HepG2 (cell line): Measurements from ENCODE around the gene TMEM233. TPM values are rescaled to one million over a fixed set of nuclear protein-coding genes. Genes with fewer than 3 reads are reported as not detected.
A peak's percentile ranks its signal among the peaks of the same experiment; 100 is the strongest.

Experiments used
- ADNP ChIP-seq: sonication (generic); formaldehyde crosslinking; IDR thresholded peaks from 2 replicates; pipeline ENCODE4 v1.4.0; 2020; ENCODE audit warnings: missing genetic modification reagents
- AGO2 ChIP-seq: fragments of 200-400 bp; formaldehyde crosslinking; optimal IDR thresholded peaks from 2 replicates; pipeline ENCODE3; 2017; ENCODE audit warnings: mild to moderate bottlenecking, low read depth, low read length, moderate library complexity
- DNMT1 ChIP-seq: sonication (generic); formaldehyde crosslinking; IDR thresholded peaks from 2 replicates; pipeline ENCODE4 v1.5.1; 2020; ENCODE audit warnings: mild to moderate bottlenecking, missing genetic modification reagents
- GFI1 ChIP-seq: sonication (generic); formaldehyde crosslinking; IDR thresholded peaks from 2 replicates; pipeline ENCODE4 v1.5.0; 2020; ENCODE audit warnings: missing genetic modification reagents, mild to moderate bottlenecking, borderline replicate concordance
- HCFC1 ChIP-seq: fragments of 150-350 bp; IDR thresholded peaks from 2 replicates; pipeline ENCODE4 v1.6.1; 2014; ENCODE audit warnings: low read depth, low read length
- HDAC1 ChIP-seq: sonication (generic); formaldehyde crosslinking; IDR thresholded peaks from 2 replicates; pipeline ENCODE4 v1.5.1; 2020; ENCODE audit warnings: mild to moderate bottlenecking, missing genetic modification reagents
- HOXA7 ChIP-seq: sonication (generic); formaldehyde crosslinking; IDR thresholded peaks from 2 replicates; pipeline ENCODE4 v1.8.1; 2022; ENCODE audit warnings: mild to moderate bottlenecking, missing genetic modification reagents, moderate library complexity
- LBX2 ChIP-seq: sonication (generic); formaldehyde crosslinking; IDR thresholded peaks from 2 replicates; pipeline ENCODE4 v1.5.0; 2020; ENCODE audit warnings: missing genetic modification reagents, mild to moderate bottlenecking, borderline replicate concordance
- NR2C2 ChIP-seq: sonication (generic); formaldehyde crosslinking; IDR thresholded peaks from 2 replicates; pipeline ENCODE4 v1.4.0; 2020; ENCODE audit warnings: missing genetic modification reagents, mild to moderate bottlenecking, moderate library complexity, borderline replicate concordance
- PAF1 ChIP-seq: IDR thresholded peaks from 2 replicates; pipeline ENCODE4 v1.6.1; 2016; ENCODE audit warnings: missing genetic modification reagents, missing compliant biosample characterization
- PHF8 ChIP-seq: sonication (generic); formaldehyde crosslinking; IDR thresholded peaks from 2 replicates; pipeline ENCODE4 v1.5.0; 2020; ENCODE audit warnings: missing genetic modification reagents
- POLR2AphosphoS2 ChIP-seq: IDR thresholded peaks from 2 replicates; pipeline ENCODE4 v1.6.1; 2011; ENCODE audit warnings: low read depth, low read length, improper control_type of control experiment
- TGIF2 ChIP-seq: IDR thresholded peaks from 2 replicates; pipeline ENCODE4 v1.6.1; 2016; ENCODE audit warnings: control low read depth, missing compliant biosample characterization
- ZKSCAN1 ChIP-seq: fragments of 150-350 bp; IDR thresholded peaks from 2 replicates; pipeline ENCODE4 v1.6.1; 2014; ENCODE audit warnings: low read length
- ZNF121 ChIP-seq: sonication (generic); formaldehyde crosslinking; IDR thresholded peaks from 2 replicates; pipeline ENCODE4 v1.5.0; 2020; ENCODE audit warnings: mild to moderate bottlenecking, missing genetic modification reagents
- ZNF124 ChIP-seq: sonication (generic); formaldehyde crosslinking; IDR thresholded peaks from 2 replicates; pipeline ENCODE4 v1.4.0; 2020; ENCODE audit warnings: missing genetic modification reagents
- ZNF230 ChIP-seq: sonication (generic); formaldehyde crosslinking; IDR thresholded peaks from 2 replicates; pipeline ENCODE4 v1.4.0; 2020; ENCODE audit warnings: mild to moderate bottlenecking, missing genetic modification reagents
- ZNF335 ChIP-seq: sonication (generic); formaldehyde crosslinking; IDR thresholded peaks from 2 replicates; pipeline ENCODE4 v1.4.0; 2020; ENCODE audit warnings: missing genetic modification reagents
- ZNF446 ChIP-seq: sonication (generic); formaldehyde crosslinking; IDR thresholded peaks from 2 replicates; pipeline ENCODE4 v1.5.0; 2020; ENCODE audit warnings: mild to moderate bottlenecking, missing genetic modification reagents
- ZNF709 ChIP-seq: sonication (generic); formaldehyde crosslinking; IDR thresholded peaks from 2 replicates; pipeline ENCODE4 v1.5.0; 2020; ENCODE audit warnings: mild to moderate bottlenecking, missing genetic modification reagents
- ZNF841 ChIP-seq: sonication (generic); formaldehyde crosslinking; IDR thresholded peaks from 2 replicates; pipeline ENCODE4 v1.8.1; 2023; ENCODE audit warnings: missing genetic modification reagents, borderline replicate concordance
- polyA plus RNA-seq, 8 experiments: library from polyadenylated mRNA; depleted of rRNA in 3 of 8; stranded (reverse) in 7 of 8; unstranded in 1 of 8; fragments of >200 nt; fragmentation: Illumina TruSeq in 4 of 8; extraction: Trizol in 4 of 8; gene quantifications; 2 replicates each; pipeline versions ENCODE4 v1.2.1 to v1.2.3, GENCODE V29; 2011 to 2016; ENCODE audit warnings: low read depth in 4 of 8, missing spikeins in 1 of 8, mixed read lengths in 1 of 8; ENCODE audit not compliant: insufficient read depth in 1 of 8
- total RNA-seq, 5 experiments: library from RNA; depleted of rRNA; stranded (reverse); fragments of >200 nt; fragmentation: Illumina TruSeq; extraction: Trizol; gene quantifications; 2 replicates each; pipeline ENCODE4 v1.2.3, GENCODE V29; 2016; ENCODE audit warnings: low read depth in 1 of 5
- TF ChIP-seq, protein P1 (sequence below), 2 experiments: sonication (generic) in 1 of 2; formaldehyde crosslinking in 1 of 2; IDR thresholded peaks; 2 replicates each; pipeline versions ENCODE4 v1.6.1 to v1.9.0; 2014 to 2022; ENCODE audit warnings: antibody characterized with exemption in 1 of 2, borderline replicate concordance in 1 of 2, inconsistent platforms in 1 of 2, low read depth in 1 of 2, missing genetic modification reagents in 1 of 2
- TF ChIP-seq, protein P2 (sequence below): sonication (generic); formaldehyde crosslinking; IDR thresholded peaks from 2 replicates; pipeline ENCODE4 v1.4.0; 2020; ENCODE audit warnings: missing genetic modification reagents

Gene TMEM233
- total and polyA plus RNA-seq, 2 of the 13 experiments (the other 11 are each of a cell fraction or from before 2014, with no cell fraction given), result 0.03 TPM; not detected in 1

GRCh38 chr12:119667577-119668323, 74.2 kb downstream of the TMEM233 start, which contains the start of gene PRKAB1 (continued):
- TF ChIP-seq, protein P1, sequence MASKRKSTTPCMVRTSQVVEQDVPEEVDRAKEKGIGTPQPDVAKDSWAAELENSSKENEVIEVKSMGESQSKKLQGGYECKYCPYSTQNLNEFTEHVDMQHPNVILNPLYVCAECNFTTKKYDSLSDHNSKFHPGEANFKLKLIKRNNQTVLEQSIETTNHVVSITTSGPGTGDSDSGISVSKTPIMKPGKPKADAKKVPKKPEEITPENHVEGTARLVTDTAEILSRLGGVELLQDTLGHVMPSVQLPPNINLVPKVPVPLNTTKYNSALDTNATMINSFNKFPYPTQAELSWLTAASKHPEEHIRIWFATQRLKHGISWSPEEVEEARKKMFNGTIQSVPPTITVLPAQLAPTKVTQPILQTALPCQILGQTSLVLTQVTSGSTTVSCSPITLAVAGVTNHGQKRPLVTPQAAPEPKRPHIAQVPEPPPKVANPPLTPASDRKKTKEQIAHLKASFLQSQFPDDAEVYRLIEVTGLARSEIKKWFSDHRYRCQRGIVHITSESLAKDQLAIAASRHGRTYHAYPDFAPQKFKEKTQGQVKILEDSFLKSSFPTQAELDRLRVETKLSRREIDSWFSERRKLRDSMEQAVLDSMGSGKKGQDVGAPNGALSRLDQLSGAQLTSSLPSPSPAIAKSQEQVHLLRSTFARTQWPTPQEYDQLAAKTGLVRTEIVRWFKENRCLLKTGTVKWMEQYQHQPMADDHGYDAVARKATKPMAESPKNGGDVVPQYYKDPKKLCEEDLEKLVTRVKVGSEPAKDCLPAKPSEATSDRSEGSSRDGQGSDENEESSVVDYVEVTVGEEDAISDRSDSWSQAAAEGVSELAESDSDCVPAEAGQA (IDR thresholded peaks at IDR 0.05; ENCODE audit: low read depth), result peak; percentile 80; the same call in 1 of the 2 replicates
- TF ChIP-seq, protein P1 (CRISPR knock-in tag; IDR thresholded peaks at IDR 0.05; ENCODE audit: borderline replicate concordance), result no peak
- TF ChIP-seq TGIF2 (peak; percentile 62), ZKSCAN1 (no peak), HCFC1 (peak; percentile 60; the same call in 1 of the 2 replicates), ADNP (CRISPR knock-in tag) (no peak), ZNF230 (CRISPR knock-in tag) (no peak), ZNF709 (peak; percentile 73), HOXA7 (CRISPR knock-in tag) (no peak), ZNF841 (no peak), ZNF121 (CRISPR knock-in tag) (no peak; the same call in 1 of the 2 replicates), NR2C2 (CRISPR knock-in tag) (peak; percentile 93), DNMT1 (no peak), LBX2 (CRISPR knock-in tag) (no peak; the same call in 1 of the 2 replicates), ZNF124 (CRISPR knock-in tag) (peak; percentile 31; the same call in 1 of the 2 replicates), ZNF446 (no peak), PAF1 (CRISPR knock-in tag) (no peak), POLR2AphosphoS2 (no peak), AGO2 (peak; percentile 87), HDAC1 (CRISPR knock-in tag) (peak; percentile 87), ZNF335 (CRISPR knock-in tag) (peak; percentile 66; the same call in 1 of the 2 replicates), PHF8 (CRISPR knock-in tag) (peak; percentile 79), GFI1 (CRISPR knock-in tag) (peak; percentile 78)
- TF ChIP-seq, protein P2, sequence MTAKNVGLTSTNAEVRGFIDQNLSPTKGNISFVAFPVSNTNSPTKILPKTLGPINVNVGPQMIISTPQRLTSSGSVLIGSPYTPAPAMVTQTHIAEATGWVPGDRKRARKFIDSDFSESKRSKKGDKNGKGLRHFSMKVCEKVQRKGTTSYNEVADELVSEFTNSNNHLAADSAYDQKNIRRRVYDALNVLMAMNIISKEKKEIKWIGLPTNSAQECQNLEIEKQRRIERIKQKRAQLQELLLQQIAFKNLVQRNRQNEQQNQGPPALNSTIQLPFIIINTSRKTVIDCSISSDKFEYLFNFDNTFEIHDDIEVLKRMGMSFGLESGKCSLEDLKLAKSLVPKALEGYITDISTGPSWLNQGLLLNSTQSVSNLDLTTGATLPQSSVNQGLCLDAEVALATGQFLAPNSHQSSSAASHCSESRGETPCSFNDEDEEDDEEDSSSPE (CRISPR knock-in tag), result peak; percentile 87
